ENCODE measurements around the gene ZNF8. TPM values are rescaled to one million over a fixed set of nuclear protein-coding genes. Genes with fewer than 3 reads are reported as not detected.

Gene ZNF8
- total RNA-seq, 1 experiment from 2014 or later, result 8.4 TPM

DNA sequence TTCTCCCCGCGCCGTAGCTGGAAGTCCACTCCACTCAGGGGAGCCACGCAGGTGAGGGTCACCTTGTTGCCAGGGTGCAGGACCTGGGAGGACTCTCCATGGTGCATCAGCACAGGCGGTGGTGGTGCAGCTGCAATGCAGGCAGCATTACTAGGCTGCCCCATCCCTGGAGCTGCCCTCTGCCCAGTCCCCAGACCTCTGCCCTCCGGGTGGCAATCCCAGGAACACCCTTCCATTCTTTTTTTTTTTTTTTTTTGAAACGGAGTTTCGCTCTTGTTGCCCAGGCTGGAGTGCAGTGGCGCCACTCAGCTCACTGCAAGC is 72.8 kb downstream of the ZNF8 start:
- Mint-ChIP-seq H3K27me3 (ENCODE audit: insufficient read depth, unreplicated experiment) (peaks cover 4% of the 10 kb centered on the region), H3K4me3 (ENCODE audit: unreplicated experiment) (no peak overlapping the region), H3K4me1 (ENCODE audit: low read depth, unreplicated experiment) (no peaks in the 10 kb centered on the region), H3K36me3 (ENCODE audit: insufficient read depth, unreplicated experiment) (no peaks in the 10 kb centered on the region), H3K9me3 (ENCODE audit: unreplicated experiment) (no peaks in the 10 kb centered on the region), H3K27ac (ENCODE audit: unreplicated experiment) (no peak overlapping the region)
- no peaks in the 10 kb centered on the region for H3K27me3 ChIP-seq (replicated peaks; ENCODE audit: control insufficient read depth, insufficient read depth, low read length)
- no TSS peak for BruUV-seq (replicated peaks)
- H3K36me3 ChIP-seq (ENCODE audit: control insufficient read depth, insufficient read depth, low read length), result no peaks in the 10 kb centered on the region
- DNase-seq, result no peak
- no peaks in the 10 kb centered on the region for H3K9me3 ChIP-seq
- TF ChIP-seq, protein P1, sequence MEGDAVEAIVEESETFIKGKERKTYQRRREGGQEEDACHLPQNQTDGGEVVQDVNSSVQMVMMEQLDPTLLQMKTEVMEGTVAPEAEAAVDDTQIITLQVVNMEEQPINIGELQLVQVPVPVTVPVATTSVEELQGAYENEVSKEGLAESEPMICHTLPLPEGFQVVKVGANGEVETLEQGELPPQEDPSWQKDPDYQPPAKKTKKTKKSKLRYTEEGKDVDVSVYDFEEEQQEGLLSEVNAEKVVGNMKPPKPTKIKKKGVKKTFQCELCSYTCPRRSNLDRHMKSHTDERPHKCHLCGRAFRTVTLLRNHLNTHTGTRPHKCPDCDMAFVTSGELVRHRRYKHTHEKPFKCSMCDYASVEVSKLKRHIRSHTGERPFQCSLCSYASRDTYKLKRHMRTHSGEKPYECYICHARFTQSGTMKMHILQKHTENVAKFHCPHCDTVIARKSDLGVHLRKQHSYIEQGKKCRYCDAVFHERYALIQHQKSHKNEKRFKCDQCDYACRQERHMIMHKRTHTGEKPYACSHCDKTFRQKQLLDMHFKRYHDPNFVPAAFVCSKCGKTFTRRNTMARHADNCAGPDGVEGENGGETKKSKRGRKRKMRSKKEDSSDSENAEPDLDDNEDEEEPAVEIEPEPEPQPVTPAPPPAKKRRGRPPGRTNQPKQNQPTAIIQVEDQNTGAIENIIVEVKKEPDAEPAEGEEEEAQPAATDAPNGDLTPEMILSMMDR (IDR thresholded peaks at IDR 0.05; ENCODE audit: insufficient read depth in 1 of 2, low read depth in 1 of 2, low read length in 1 of 2, severe bottlenecking in 1 of 2, unreplicated experiment in 1 of 2), result no peak
- ChIA-PET POLR2A (interaction anchor here (0.6 to 0.7 kb wide), 2 partner anchors 11 to 21 kb away, joined by 4 read pairs; no protein-coding TSS in a partner anchor), CTCF (no interaction called here)
- H3K4me3 ChIP-seq (ENCODE audit: low read depth, low read length), result no peak overlapping the region
- intact Hi-C loops (cut with micrococcal nuclease; ENCODE audit: unreplicated experiment), result no loop called here
- no peaks in the 10 kb centered on the region for H3K4me1 ChIP-seq

DNA sequence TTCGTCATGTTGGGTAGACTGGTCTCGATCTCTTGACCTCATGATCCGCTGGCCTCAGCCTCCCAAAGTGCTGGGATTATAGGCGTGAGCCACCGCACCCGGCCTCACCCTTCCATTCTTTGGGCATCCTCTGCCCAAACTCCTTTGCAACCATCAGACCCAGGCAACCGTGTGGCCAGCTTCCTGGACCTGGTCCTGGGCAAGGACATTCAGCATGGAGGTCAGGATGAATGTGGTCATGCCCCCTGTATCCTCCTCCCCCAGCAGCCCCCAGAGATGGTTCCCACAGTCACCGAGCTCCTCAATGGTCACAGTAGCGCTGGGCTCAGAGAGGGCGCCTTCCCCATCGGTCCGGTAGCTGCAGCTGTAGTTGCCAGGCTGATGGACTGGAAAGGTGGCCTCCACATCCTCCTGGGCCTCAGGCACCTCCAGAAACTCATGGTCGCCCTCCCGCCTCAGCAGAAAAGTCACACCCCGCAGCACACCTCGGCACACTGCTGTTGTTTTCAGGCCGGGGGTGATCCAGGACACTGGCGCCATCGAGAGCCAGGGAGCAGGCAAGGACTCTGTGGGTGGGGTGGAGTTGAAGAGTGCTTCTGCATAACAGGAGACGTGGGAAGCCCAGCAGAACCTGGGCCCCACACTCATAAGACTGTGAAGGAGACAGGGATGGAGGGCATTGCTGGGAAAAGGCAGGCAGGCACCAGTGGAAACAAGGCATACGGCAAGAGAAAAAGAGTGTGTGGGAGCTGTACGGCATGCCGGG is 73.4 kb downstream of the ZNF8 start:
- TF ChIP-seq, protein P1 (IDR thresholded peaks at IDR 0.05; ENCODE audit: insufficient read depth in 1 of 2, low read depth in 1 of 2, low read length in 1 of 2, severe bottlenecking in 1 of 2, unreplicated experiment in 1 of 2), result no peak
- BruUV-seq (replicated peaks), result no TSS peak
- Mint-ChIP-seq H3K4me3 (ENCODE audit: unreplicated experiment) (no peak overlapping the region), H3K27ac (ENCODE audit: unreplicated experiment) (no peak overlapping the region), H3K4me1 (ENCODE audit: low read depth, unreplicated experiment) (no peaks in the 10 kb centered on the region), H3K9me3 (ENCODE audit: unreplicated experiment) (no peaks in the 10 kb centered on the region), H3K36me3 (ENCODE audit: insufficient read depth, unreplicated experiment) (no peaks in the 10 kb centered on the region), H3K27me3 (ENCODE audit: insufficient read depth, unreplicated experiment) (peaks cover 4% of the 10 kb centered on the region)
- H3K4me1 ChIP-seq, result no peaks in the 10 kb centered on the region
- no peaks in the 10 kb centered on the region for H3K9me3 ChIP-seq
- ChIA-PET CTCF (no interaction called here), POLR2A (interaction anchor here (0.6 to 0.7 kb wide), 2 partner anchors 11 to 22 kb away, joined by 4 read pairs; no protein-coding TSS in a partner anchor)
- no peaks in the 10 kb centered on the region for H3K36me3 ChIP-seq (ENCODE audit: control insufficient read depth, insufficient read depth, low read length)
- no peaks in the 10 kb centered on the region for H3K27me3 ChIP-seq (replicated peaks; ENCODE audit: control insufficient read depth, insufficient read depth, low read length)
- H3K4me3 ChIP-seq (ENCODE audit: low read depth, low read length), result no peak overlapping the region
- DNase-seq, result no peak
- intact Hi-C loops (cut with micrococcal nuclease; ENCODE audit: unreplicated experiment), result no loop called here

Small RNAs within 50 kb of the gene (microRNA-seq; reads per million reads assigned to microRNA genes)
- gene MIR6806, result not detected

Other genes with a start within 250 kb of the ZNF8 start
- gene ZSCAN1, start 244.9 kb upstream of the ZNF8 start, total RNA-seq (2022), result not detected in 2 replicates
- not detected in 2 replicates for gene ZNF135, start 219.7 kb upstream of the ZNF8 start, total RNA-seq (2022)
- gene ZSCAN18, start 180.7 kb upstream of the ZNF8 start, total RNA-seq (2022), result not detected in 2 replicates
- 4.4 and 5.4 TPM in 2 replicates for gene ZNF329, start 128.2 kb upstream of the ZNF8 start, total RNA-seq (2022)
- gene ZNF274, start 95.9 kb upstream of the ZNF8 start, total RNA-seq (2022), result 19.9 and 21.6 TPM in 2 replicates
- 48.7 and 53.8 TPM in 2 replicates for gene ZNF544, start 50.0 kb upstream of the ZNF8 start, total RNA-seq (2022)
- 61.3 and 66.1 TPM in 2 replicates for gene ERVK3-1, start 26.4 kb downstream of the ZNF8 start, total RNA-seq (2022)
- gene ZSCAN22, start 48.0 kb downstream of the ZNF8 start, total RNA-seq (2022), result 4.0 and 4.3 TPM in 2 replicates
- 1.6 and 2.8 TPM in 2 replicates for gene A1BG, start 74.5 kb downstream of the ZNF8 start, total RNA-seq (2022)
- 1.6 and 1.7 TPM in 2 replicates for gene ZNF497, start 83.8 kb downstream of the ZNF8 start, total RNA-seq (2022)
- 2.2 and 2.3 TPM in 2 replicates for gene ZNF837, start 102.1 kb downstream of the ZNF8 start, total RNA-seq (2022)
- gene RPS5, start 108.3 kb downstream of the ZNF8 start, total RNA-seq (2022), result 1,436 and 1,611 TPM in 2 replicates
- 0.73 and 1.3 TPM in 2 replicates for gene RNF225, start 116.7 kb downstream of the ZNF8 start, total RNA-seq (2022)
- gene ZNF584, start 129.7 kb downstream of the ZNF8 start, total RNA-seq (2022), result 4.9 and 5.7 TPM in 2 replicates
- gene ZNF132, start 161.2 kb downstream of the ZNF8 start, total RNA-seq (2022), result not detected in 2 replicates
- gene ZNF324B, start 172.7 kb downstream of the ZNF8 start, total RNA-seq (2022), result 4.6 and 6.8 TPM in 2 replicates
- 9.8 and 10.6 TPM in 2 replicates for gene ZNF324, start 188.1 kb downstream of the ZNF8 start, total RNA-seq (2022)
- gene ZNF446, start 197.4 kb downstream of the ZNF8 start, total RNA-seq (2022), result 8.6 and 9.7 TPM in 2 replicates
- 10.3 and 12.5 TPM in 2 replicates for gene SLC27A5, start 233.0 kb downstream of the ZNF8 start, total RNA-seq (2022)
- 14.6 and 14.8 TPM in 2 replicates for gene ZBTB45, start 240.9 kb downstream of the ZNF8 start, total RNA-seq (2022)